ENCODE measurements around the gene SLC39A9. TPM values are rescaled to one million over a fixed set of nuclear protein-coding genes. Genes with fewer than 3 reads are reported as not detected.

The SLC39A9 gene
- total and polyA plus RNA-seq, 10 of the 15 experiments (the other 5 are each of a cell fraction or from before 2014, with no cell fraction given), result 19.9 to 109 (median 46.9) TPM

DNA sequence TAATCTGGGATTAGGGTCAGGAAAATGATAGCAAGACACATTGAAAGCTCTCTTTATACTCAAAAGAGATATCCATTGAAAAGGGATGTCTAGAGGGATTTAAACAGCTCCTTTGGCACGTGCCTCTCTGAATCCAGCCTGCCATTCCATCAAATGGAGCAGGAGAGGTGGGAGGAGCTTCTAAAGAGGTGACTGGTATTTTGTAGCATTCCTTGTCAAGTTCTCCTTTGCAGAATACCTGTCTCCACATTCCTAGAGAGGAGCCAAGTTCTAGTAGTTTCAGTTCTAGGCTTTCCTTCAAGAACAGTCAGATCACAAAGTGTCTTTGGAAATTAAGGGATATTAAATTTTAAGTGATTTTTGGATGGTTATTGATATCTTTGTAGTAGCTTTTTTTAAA lies 60.6 kb downstream of the SLC39A9 start:
- ChIA-PET RAD21 (ENCODE audit: unreplicated experiment) (interaction anchor here (0.6 to 3.3 kb wide), 27 partner anchors 9 to 327 kb away, joined by 3 to 55 read pairs (median 5); partner anchors contain the start of genes ERH, GALNT16 and SLC39A9), POLR2A (interaction anchor here (0.6 to 1.2 kb wide), 7 partner anchors 14 to 178 kb away, joined by 3 to 4 read pairs (median 3); no protein-coding TSS in a partner anchor), CTCF (interaction anchor here (0.8 to 7.6 kb wide), 36 partner anchors 9 to 1699 kb away, joined by 3 to 126 read pairs (median 5); partner anchors contain the start of genes ERH and SLC39A9), SMC1A (ENCODE audit: uncharacterized antibody, unreplicated experiment) (interaction anchor here (0.6 to 3.8 kb wide), 42 partner anchors 8 to 329 kb away, joined by 3 to 62 read pairs (median 6); partner anchors contain the start of genes ERH and SLC39A9)
- ATAC-seq, result no peak
- Histone ChIP-seq H3K27ac (ENCODE audit: control insufficient read depth, insufficient read depth) (no peak overlapping the region), H3K9me3 (replicated peaks; ENCODE audit: control insufficient read depth, insufficient read depth, low read length) (no peaks in the 10 kb centered on the region), H3K4me1 (ENCODE audit: control insufficient read depth, insufficient read depth, low read length) (no peaks in the 10 kb centered on the region), H2AFZ (ENCODE audit: control insufficient read depth, low read depth, low read length) (no peak overlapping the region), H3K36me3 (ENCODE audit: control insufficient read depth in 2 of 2, insufficient read depth in 2 of 2, low read length in 1 of 2) (peaks cover 3 to 20% of the 10 kb centered on the region in 2 experiments), H3K79me2 (ENCODE audit: control insufficient read depth, insufficient read depth, low read length) (no peaks in the 10 kb centered on the region), H4K20me1 (ENCODE audit: control insufficient read depth, insufficient read depth) (no peaks in the 10 kb centered on the region), H3K27me3 (replicated peaks in 1 of 2; ENCODE audit: control insufficient read depth in 2 of 2, insufficient read depth in 2 of 2, low read length in 1 of 2) (no peaks in the 10 kb centered on the region), H3K9ac (ENCODE audit: control insufficient read depth, insufficient read depth, low read length) (no peak overlapping the region), H3K4me3 (no peak overlapping the region), H3K4me2 (ENCODE audit: control insufficient read depth, insufficient read depth) (no peak overlapping the region)
- intact Hi-C loops (cut with micrococcal nuclease; ENCODE audit: unreplicated experiment) (no loop called here), in situ Hi-C loops (cut with MboI) (no loop called here)
- 96% methylated on average over 1 of the region's 1 CpG for WGBS (ENCODE audit: insufficient coverage, insufficient replicate concordance, low lambda C conversion rate, missing lambda C conversion rate)
- DNase-seq (ENCODE audit: low read depth, low spot score), result no peak
- BruUV-seq (replicated peaks), result no TSS peak
- FAIRE-seq, result no peak
- TF ChIP-seq NRF1 (conservative IDR thresholded peaks at IDR 0.05; ENCODE audit: low read depth, low read length), result no peak
- TF ChIP-seq ATF7 (IDR thresholded peaks at IDR 0.05; ENCODE audit: low read depth), result no peak
- TF ChIP-seq WRNIP1 (IDR thresholded peaks at IDR 0.05; ENCODE audit: borderline replicate concordance, low read depth, low read length), result no peak
- TF ChIP-seq TCF7 (IDR thresholded peaks at IDR 0.05; ENCODE audit: borderline replicate concordance), result no peak
- TF ChIP-seq IRF3 (IDR thresholded peaks at IDR 0.05), result no peak
